RCC 7860 (cell line): ENCODE measurements around the gene DCDC1.
"Not testable (repeated sequence)": the region's sequence is repeated elsewhere in the genome, so short reads cannot be mapped to it uniquely, and the experiment has no call there.

Source experiments
- DNase-seq: peaks from one replicate; pipeline ENCODE4 v3.0.0-alpha.2; 2015; ENCODE audit warnings: low spot score
- FAIRE-seq: peaks from 2 replicates; lab custom pipeline; 2012; peaks lifted over from hg19 to GRCh38; lab: Jason Lieb, UNC

The DCDC1 gene

GRCh38 chr11:31001427-31001826 is 368.1 kb downstream of the DCDC1 start:
- DNase-seq = no peak
- no peak for FAIRE-seq

GRCh38 chr11:31000381-31000780 is 369.2 kb downstream of the DCDC1 start:
- FAIRE-seq = no peak
- no peak for DNase-seq

- DNase-seq = peak; percentile 7
- no peak for FAIRE-seq
These were observed 377.1 kb downstream of the DCDC1 start for GRCh38 chr11:30992513-30992849.

GRCh38 chr11:30991802-30992512 is 377.6 kb downstream of the DCDC1 start:
- FAIRE-seq = no peak

GRCh38 chr11:30991376-30991775 is 378.2 kb downstream of the DCDC1 start:
- no peak for FAIRE-seq
- no peak for DNase-seq

More at GRCh38 chr11:30991802-30992512, 377.6 kb downstream of the DCDC1 start:
- DNase-seq = no peak

- no peak for FAIRE-seq
- no peak for DNase-seq
These were observed 378.8 kb downstream of the DCDC1 start for GRCh38 chr11:30990625-30991296.

- FAIRE-seq (no peak), DNase-seq (no peak)
These were observed 381.7 kb downstream of the DCDC1 start for GRCh38 chr11:30987819-30988218.

- FAIRE-seq = no peak
- DNase-seq = no peak
These were observed 384.0 kb downstream of the DCDC1 start for GRCh38 chr11:30985536-30985935.

GRCh38 chr11:30984827-30985226 is 384.7 kb downstream of the DCDC1 start:
- FAIRE-seq = no peak
- DNase-seq = no peak

- DNase-seq (no peak), FAIRE-seq (no peak)
These were observed 385.1 kb downstream of the DCDC1 start for GRCh38 chr11:30984442-30984816.

- FAIRE-seq (no peak), DNase-seq (no peak)
These were observed 385.6 kb downstream of the DCDC1 start for GRCh38 chr11:30983776-30984441.

GRCh38 chr11:30983143-30983542 is 386.4 kb downstream of the DCDC1 start:
- FAIRE-seq (no peak), DNase-seq (no peak)

GRCh38 chr11:30967579-30967978 is 402.0 kb downstream of the DCDC1 start:
- no peak for FAIRE-seq
- DNase-seq = no peak

- FAIRE-seq = no peak
- DNase-seq = peak; percentile 21
These were observed 409.0 kb downstream of the DCDC1 start for GRCh38 chr11:30960387-30960992.

- no peak for DNase-seq
- no peak for FAIRE-seq
These were observed 412.8 kb downstream of the DCDC1 start for GRCh38 chr11:30956751-30957150.

- FAIRE-seq = no peak
- DNase-seq = no peak
These were observed 419.7 kb downstream of the DCDC1 start for GRCh38 chr11:30949838-30950237.

GRCh38 chr11:30947715-30948114 is 421.8 kb downstream of the DCDC1 start:
- not testable (repeated sequence) for DNase-seq, FAIRE-seq

GRCh38 chr11:30938810-30939209 is 430.7 kb downstream of the DCDC1 start:
- DNase-seq (no peak), FAIRE-seq (no peak)

- FAIRE-seq = no peak
- no peak for DNase-seq
These were observed 431.4 kb downstream of the DCDC1 start for GRCh38 chr11:30938171-30938570.

GRCh38 chr11:30936491-30936890 is 433.0 kb downstream of the DCDC1 start:
- DNase-seq (peak; percentile 47), FAIRE-seq (no peak)

- FAIRE-seq (peak; percentile 95), DNase-seq (peak; percentile 81)
These were observed 433.7 kb downstream of the DCDC1 start for GRCh38 chr11:30935861-30936260.

- DNase-seq (no peak), FAIRE-seq (no peak)
These were observed 443.4 kb downstream of the DCDC1 start for GRCh38 chr11:30926130-30926529.
